ENCODE measurements around the gene KCNAB1.

KCNAB1 gene

DNA sequence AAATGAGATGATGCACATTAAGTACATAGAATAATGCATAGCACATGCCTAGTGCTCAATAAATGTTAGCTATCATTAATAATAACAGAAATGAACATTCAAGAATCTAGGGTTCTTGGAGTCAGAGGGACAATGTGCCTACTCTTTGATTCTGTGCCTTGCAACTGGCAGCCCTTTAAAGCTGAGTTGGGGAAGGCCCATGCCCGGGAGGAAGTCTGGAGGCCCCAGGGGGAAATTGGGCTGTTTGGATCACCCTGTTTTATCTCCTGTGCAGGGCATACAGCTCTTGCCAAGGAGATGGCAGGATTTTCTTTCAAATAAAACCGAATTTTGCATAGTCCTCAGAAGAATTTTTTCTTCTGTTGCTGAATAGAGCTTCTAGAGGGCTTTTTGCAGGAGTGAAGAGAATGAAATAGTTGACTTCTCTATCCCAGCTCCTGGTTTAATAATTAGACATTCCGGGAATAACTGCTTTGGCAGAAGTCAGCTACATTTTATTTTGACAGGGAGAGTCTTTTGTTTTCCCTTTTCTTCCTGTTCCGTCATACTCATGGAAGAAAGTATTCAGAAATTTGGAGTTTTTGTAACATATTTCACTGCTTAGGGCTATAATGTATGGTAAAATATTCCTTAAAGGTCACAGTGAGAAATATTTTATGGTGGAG lies 18.0 kb upstream of the KCNAB1 start:
- no peak overlapping the region for H3K4me3 ChIP-seq (ENCODE audit: insufficient read depth, low read depth, low read length, poor library complexity, severe bottlenecking)
- H3K4me1 ChIP-seq (ENCODE audit: control insufficient read depth, insufficient read depth, low read length, poor library complexity, severe bottlenecking) = no peaks in the 10 kb centered on the region
- no peak for DNase-seq
- H3K27ac ChIP-seq (ENCODE audit: insufficient read depth, low read length, poor library complexity, severe bottlenecking) = no peak overlapping the region
- no peaks in the 10 kb centered on the region for H3K9me3 ChIP-seq (ENCODE audit: control insufficient read depth, low read length)
- H3K27me3 ChIP-seq (replicated peaks; ENCODE audit: control insufficient read depth, insufficient read depth, low read length, poor library complexity, severe bottlenecking) = no peaks in the 10 kb centered on the region
- no peaks in the 10 kb centered on the region for H3K36me3 ChIP-seq (ENCODE audit: control insufficient read depth, insufficient read depth, low read length)

DNA sequence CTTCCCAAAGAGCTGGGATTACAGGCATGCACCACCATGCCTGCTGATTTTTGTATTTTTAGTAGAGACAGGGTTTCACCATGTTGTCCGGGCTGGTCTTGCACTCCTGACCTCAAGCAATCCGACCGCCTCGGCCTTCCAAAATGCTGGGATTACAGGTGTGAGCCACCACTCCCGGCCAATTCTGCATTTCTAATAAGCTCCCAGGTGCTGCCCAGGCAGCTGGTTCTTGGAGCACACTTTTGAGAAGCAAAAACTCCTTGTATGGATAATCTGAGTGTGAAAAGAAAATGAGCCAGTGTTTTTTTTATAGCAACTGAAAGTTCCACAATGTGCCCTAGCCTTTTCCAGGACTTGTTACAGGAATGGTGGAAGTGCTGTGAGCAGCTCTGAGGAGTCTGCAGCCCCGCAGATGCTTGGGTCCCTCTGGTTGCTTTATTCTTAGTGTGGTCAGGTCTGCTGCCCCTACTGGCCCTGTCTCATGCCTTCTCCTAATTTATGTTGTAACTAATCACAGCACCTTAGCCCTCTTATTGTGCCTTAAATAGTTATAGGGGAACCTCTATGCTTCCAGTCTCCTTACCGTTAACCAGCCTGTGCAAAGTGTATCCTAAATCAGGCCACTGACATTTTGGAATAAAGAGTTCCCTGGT lies 13.5 kb upstream of the KCNAB1 start:
- no peak for DNase-seq
- H3K4me1 ChIP-seq (ENCODE audit: control insufficient read depth, insufficient read depth, low read length, poor library complexity, severe bottlenecking) = no peaks in the 10 kb centered on the region
- no peaks in the 10 kb centered on the region for H3K36me3 ChIP-seq (ENCODE audit: control insufficient read depth, insufficient read depth, low read length)
- no peaks in the 10 kb centered on the region for H3K9me3 ChIP-seq (ENCODE audit: control insufficient read depth, low read length)
- H3K27ac ChIP-seq (ENCODE audit: insufficient read depth, low read length, poor library complexity, severe bottlenecking) = no peak overlapping the region
- no peaks in the 10 kb centered on the region for H3K27me3 ChIP-seq (replicated peaks; ENCODE audit: control insufficient read depth, insufficient read depth, low read length, poor library complexity, severe bottlenecking)
- H3K4me3 ChIP-seq (ENCODE audit: insufficient read depth, low read depth, low read length, poor library complexity, severe bottlenecking) = no peak overlapping the region

DNA sequence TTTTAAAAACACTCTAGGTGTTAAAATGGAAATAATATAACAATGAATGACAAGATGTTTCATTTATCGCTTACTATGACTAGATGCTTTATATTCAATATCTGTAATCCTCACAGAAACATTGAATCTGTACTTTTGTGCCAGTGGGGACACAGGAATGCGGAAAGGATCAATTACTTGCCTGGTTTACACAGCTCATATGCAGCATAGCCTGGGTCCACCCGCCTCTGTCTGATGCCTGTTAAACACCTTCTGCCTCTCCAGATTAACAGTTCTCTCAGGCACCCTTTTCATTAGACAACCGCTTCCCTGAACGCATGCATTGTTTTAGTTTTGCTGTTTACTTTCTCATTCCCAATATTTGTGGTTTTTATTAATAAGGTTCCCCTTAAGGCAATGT lies 12.9 kb upstream of the KCNAB1 start:
- DNase-seq = no peak
- no peaks in the 10 kb centered on the region for H3K4me1 ChIP-seq (ENCODE audit: control insufficient read depth, insufficient read depth, low read length, poor library complexity, severe bottlenecking)
- H3K27me3 ChIP-seq (replicated peaks; ENCODE audit: control insufficient read depth, insufficient read depth, low read length, poor library complexity, severe bottlenecking) = no peaks in the 10 kb centered on the region
- no peak overlapping the region for H3K4me3 ChIP-seq (ENCODE audit: insufficient read depth, low read depth, low read length, poor library complexity, severe bottlenecking)
- no peaks in the 10 kb centered on the region for H3K9me3 ChIP-seq (ENCODE audit: control insufficient read depth, low read length)
- no peak overlapping the region for H3K27ac ChIP-seq (ENCODE audit: insufficient read depth, low read length, poor library complexity, severe bottlenecking)
- no peaks in the 10 kb centered on the region for H3K36me3 ChIP-seq (ENCODE audit: control insufficient read depth, insufficient read depth, low read length)

DNA sequence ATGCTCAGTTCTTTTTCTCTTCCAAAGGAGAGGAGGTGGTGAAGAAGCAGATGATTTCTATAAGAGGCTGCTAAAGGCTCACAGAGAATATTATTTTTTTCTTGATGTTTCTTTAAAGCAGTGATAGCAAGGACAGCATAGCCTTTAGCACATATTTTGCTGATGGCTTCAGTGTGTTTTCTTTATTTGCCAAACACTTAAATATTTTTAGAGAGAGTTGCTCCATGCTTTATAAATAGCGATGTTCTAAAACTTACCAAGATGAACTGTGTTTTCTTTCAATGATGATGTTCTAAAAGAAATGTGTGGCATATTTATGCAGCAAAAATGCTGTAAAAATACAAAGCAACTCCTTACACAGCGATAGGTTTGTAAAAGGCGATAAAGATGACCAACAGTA lies 11.8 kb upstream of the KCNAB1 start:
- Histone ChIP-seq H3K27ac (ENCODE audit: insufficient read depth, low read length, poor library complexity, severe bottlenecking) (no peak overlapping the region), H3K4me1 (ENCODE audit: control insufficient read depth, insufficient read depth, low read length, poor library complexity, severe bottlenecking) (no peaks in the 10 kb centered on the region), H3K36me3 (ENCODE audit: control insufficient read depth, insufficient read depth, low read length) (no peaks in the 10 kb centered on the region), H3K27me3 (replicated peaks; ENCODE audit: control insufficient read depth, insufficient read depth, low read length, poor library complexity, severe bottlenecking) (no peaks in the 10 kb centered on the region), H3K9me3 (ENCODE audit: control insufficient read depth, low read length) (no peaks in the 10 kb centered on the region), H3K4me3 (ENCODE audit: insufficient read depth, low read depth, low read length, poor library complexity, severe bottlenecking) (no peak overlapping the region)
- no peak for DNase-seq

DNA sequence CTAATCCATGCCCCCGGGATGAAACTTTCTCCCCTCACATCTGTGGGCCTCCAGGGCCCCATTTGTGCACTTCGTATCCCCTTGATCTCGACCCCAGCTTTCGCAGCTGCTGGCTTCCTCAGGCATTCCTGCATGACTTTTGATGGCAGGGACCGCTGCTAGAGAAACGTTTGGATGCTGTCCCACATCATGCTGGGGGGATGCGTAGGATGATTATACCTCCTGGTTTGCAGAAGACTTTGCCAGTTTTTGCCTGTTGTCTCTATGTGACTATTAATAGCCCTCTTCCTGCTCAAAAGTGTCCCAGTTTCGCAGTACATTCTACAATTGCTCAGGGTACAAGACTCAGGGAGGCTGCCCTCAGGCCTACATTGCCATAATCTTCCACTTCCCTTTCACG lies 10.4 kb upstream of the KCNAB1 start:
- no peaks in the 10 kb centered on the region for H3K27me3 ChIP-seq (replicated peaks; ENCODE audit: control insufficient read depth, insufficient read depth, low read length, poor library complexity, severe bottlenecking)
- no peak for DNase-seq
- no peak overlapping the region for H3K27ac ChIP-seq (ENCODE audit: insufficient read depth, low read length, poor library complexity, severe bottlenecking)
- no peak overlapping the region for H3K4me3 ChIP-seq (ENCODE audit: insufficient read depth, low read depth, low read length, poor library complexity, severe bottlenecking)
- H3K9me3 ChIP-seq (ENCODE audit: control insufficient read depth, low read length) = no peaks in the 10 kb centered on the region
- no peaks in the 10 kb centered on the region for H3K4me1 ChIP-seq (ENCODE audit: control insufficient read depth, insufficient read depth, low read length, poor library complexity, severe bottlenecking)
- no peaks in the 10 kb centered on the region for H3K36me3 ChIP-seq (ENCODE audit: control insufficient read depth, insufficient read depth, low read length)

DNA sequence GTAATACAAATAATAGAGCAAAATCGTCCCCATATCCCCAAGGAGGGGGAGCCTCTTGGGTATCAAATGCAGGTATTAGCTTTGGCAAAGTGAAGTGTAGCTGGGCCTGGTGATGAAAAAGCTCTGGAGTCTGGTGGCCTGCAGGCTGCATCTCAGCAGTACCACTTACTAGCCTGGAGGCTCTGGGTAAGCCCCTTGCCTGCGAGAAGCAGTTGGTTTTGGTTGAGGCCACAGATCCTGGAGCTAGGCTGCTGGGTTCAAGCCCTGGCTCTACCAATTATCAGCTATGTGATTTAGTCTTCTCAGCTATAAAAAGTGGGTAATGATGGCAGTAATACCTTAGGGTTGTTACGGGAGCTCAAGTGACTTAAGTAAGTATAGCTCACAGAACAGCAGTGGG lies 6.1 kb downstream of the KCNAB1 start:
- Histone ChIP-seq H3K27ac (ENCODE audit: insufficient read depth, low read length, poor library complexity, severe bottlenecking) (no peak overlapping the region), H3K4me1 (ENCODE audit: control insufficient read depth, insufficient read depth, low read length, poor library complexity, severe bottlenecking) (no peaks in the 10 kb centered on the region), H3K36me3 (ENCODE audit: control insufficient read depth, insufficient read depth, low read length) (no peaks in the 10 kb centered on the region), H3K27me3 (replicated peaks; ENCODE audit: control insufficient read depth, insufficient read depth, low read length, poor library complexity, severe bottlenecking) (peaks cover 3% of the 10 kb centered on the region), H3K9me3 (ENCODE audit: control insufficient read depth, low read length) (no peaks in the 10 kb centered on the region), H3K4me3 (ENCODE audit: insufficient read depth, low read depth, low read length, poor library complexity, severe bottlenecking) (no peak overlapping the region)
- no peak for DNase-seq

DNA sequence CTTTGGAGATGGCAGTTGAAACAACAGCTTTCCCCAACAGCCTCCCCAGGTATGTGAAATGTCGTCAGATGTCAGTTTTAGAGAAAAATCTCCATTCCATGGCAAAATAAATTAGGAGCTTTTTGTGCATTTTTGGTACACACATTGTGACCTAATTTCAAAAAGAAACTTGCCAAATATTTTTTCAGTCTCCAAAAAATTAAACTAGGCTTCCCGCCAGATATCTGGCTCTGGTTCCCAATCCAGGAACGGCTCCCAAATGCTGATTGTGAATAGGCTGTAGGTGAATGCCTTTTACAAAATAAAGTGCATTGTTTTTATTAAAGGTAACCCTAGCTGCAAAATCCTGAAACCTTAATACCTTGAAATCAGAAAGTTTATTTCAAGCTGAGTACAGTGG lies 10.9 kb downstream of the KCNAB1 start:
- H3K27ac ChIP-seq (ENCODE audit: insufficient read depth, low read length, poor library complexity, severe bottlenecking) = no peak overlapping the region
- H3K4me3 ChIP-seq (ENCODE audit: insufficient read depth, low read depth, low read length, poor library complexity, severe bottlenecking) = no peak overlapping the region
- DNase-seq = no peak
- H3K9me3 ChIP-seq (ENCODE audit: control insufficient read depth, low read length) = no peaks in the 10 kb centered on the region
- H3K27me3 ChIP-seq (replicated peaks; ENCODE audit: control insufficient read depth, insufficient read depth, low read length, poor library complexity, severe bottlenecking) = peaks cover 3% of the 10 kb centered on the region
- no peaks in the 10 kb centered on the region for H3K36me3 ChIP-seq (ENCODE audit: control insufficient read depth, insufficient read depth, low read length)
- H3K4me1 ChIP-seq (ENCODE audit: control insufficient read depth, insufficient read depth, low read length, poor library complexity, severe bottlenecking) = no peaks in the 10 kb centered on the region

DNA sequence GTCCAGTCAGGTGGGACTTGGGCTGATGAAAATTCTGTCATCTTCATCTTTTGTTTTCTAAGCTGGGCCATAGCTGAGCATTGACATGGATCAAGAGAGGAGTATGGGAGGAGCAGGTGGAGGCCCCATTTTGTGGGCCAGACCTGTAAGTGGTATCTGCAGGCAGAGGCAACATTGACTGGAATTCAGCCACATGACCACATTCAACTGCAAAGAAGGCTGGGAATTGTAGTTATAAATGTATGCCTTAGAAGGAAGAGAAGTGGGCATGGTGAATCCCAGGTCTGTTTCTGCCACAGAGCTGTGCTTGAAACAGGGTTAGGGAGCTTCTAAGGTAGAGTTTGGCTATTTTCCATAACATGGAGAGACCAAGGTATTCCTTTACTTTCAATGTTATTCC lies 11.4 kb downstream of the KCNAB1 start:
- H3K27me3 ChIP-seq (replicated peaks; ENCODE audit: control insufficient read depth, insufficient read depth, low read length, poor library complexity, severe bottlenecking) = peaks cover 3% of the 10 kb centered on the region
- H3K9me3 ChIP-seq (ENCODE audit: control insufficient read depth, low read length) = no peaks in the 10 kb centered on the region
- no peak overlapping the region for H3K4me3 ChIP-seq (ENCODE audit: insufficient read depth, low read depth, low read length, poor library complexity, severe bottlenecking)
- no peaks in the 10 kb centered on the region for H3K36me3 ChIP-seq (ENCODE audit: control insufficient read depth, insufficient read depth, low read length)
- DNase-seq = no peak
- no peaks in the 10 kb centered on the region for H3K4me1 ChIP-seq (ENCODE audit: control insufficient read depth, insufficient read depth, low read length, poor library complexity, severe bottlenecking)
- no peak overlapping the region for H3K27ac ChIP-seq (ENCODE audit: insufficient read depth, low read length, poor library complexity, severe bottlenecking)

DNA sequence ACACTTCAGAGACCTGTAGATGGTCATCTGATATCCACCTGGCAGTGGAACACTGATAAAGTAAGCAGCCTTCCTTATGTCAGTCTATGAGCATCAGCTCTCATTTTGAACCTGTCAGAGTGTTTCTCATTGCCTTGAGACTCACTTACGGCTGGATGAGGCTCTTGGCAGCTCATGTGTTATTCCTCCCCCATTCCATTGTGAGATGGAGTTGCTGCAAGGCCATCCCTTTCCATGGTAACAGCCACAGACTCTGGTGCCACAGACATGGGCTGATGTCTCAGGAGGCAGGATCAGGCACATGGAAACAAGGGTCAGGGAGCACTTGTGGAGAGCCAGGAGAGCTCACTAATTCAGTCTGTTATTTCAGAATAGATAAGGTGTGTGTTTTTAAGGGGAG lies 11.9 kb downstream of the KCNAB1 start:
- no peaks in the 10 kb centered on the region for H3K4me1 ChIP-seq (ENCODE audit: control insufficient read depth, insufficient read depth, low read length, poor library complexity, severe bottlenecking)
- no peaks in the 10 kb centered on the region for H3K9me3 ChIP-seq (ENCODE audit: control insufficient read depth, low read length)
- no peak overlapping the region for H3K27ac ChIP-seq (ENCODE audit: insufficient read depth, low read length, poor library complexity, severe bottlenecking)
- DNase-seq = no peak
- H3K36me3 ChIP-seq (ENCODE audit: control insufficient read depth, insufficient read depth, low read length) = no peaks in the 10 kb centered on the region
- no peak overlapping the region for H3K4me3 ChIP-seq (ENCODE audit: insufficient read depth, low read depth, low read length, poor library complexity, severe bottlenecking)
- no peaks in the 10 kb centered on the region for H3K27me3 ChIP-seq (replicated peaks; ENCODE audit: control insufficient read depth, insufficient read depth, low read length, poor library complexity, severe bottlenecking)

DNA sequence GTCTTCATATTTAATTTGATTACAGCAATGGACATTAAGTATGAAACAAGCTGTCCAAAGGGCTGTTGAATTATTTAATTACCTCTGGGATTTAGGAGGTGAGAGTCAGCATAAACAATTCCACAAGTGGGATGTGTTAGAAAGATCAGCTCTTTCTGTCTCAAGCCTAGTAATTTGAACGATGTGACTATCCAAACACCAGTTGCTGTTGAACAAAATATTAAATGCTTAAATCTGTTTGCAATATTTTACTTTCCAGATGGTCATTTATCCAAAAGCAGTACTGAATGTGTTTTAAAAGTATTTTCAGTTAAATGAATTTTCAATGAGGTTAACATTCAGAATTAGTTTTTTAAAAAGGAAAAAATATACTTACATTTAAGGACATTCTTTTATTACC lies 12.7 kb downstream of the KCNAB1 start:
- DNase-seq = no peak
- Histone ChIP-seq H3K27me3 (replicated peaks; ENCODE audit: control insufficient read depth, insufficient read depth, low read length, poor library complexity, severe bottlenecking) (no peaks in the 10 kb centered on the region), H3K27ac (ENCODE audit: insufficient read depth, low read length, poor library complexity, severe bottlenecking) (no peak overlapping the region), H3K9me3 (ENCODE audit: control insufficient read depth, low read length) (no peaks in the 10 kb centered on the region), H3K36me3 (ENCODE audit: control insufficient read depth, insufficient read depth, low read length) (no peaks in the 10 kb centered on the region), H3K4me1 (ENCODE audit: control insufficient read depth, insufficient read depth, low read length, poor library complexity, severe bottlenecking) (no peaks in the 10 kb centered on the region), H3K4me3 (ENCODE audit: insufficient read depth, low read depth, low read length, poor library complexity, severe bottlenecking) (no peak overlapping the region)
